ENCODE results near the gene GNB3.
"Not testable (repeated sequence)": the region's sequence is repeated elsewhere in the genome, so short reads cannot be mapped to it uniquely, and the experiment has no call there.

Gene GNB3

GRCh38 chr12:6863033-6863432 is 22.3 kb downstream of the GNB3 start:
- DNase-seq, result no peak

- no peak for DNase-seq
Observed at GRCh38 chr12:6863586-6864321, 23.0 kb downstream of the GNB3 start.

DNA sequence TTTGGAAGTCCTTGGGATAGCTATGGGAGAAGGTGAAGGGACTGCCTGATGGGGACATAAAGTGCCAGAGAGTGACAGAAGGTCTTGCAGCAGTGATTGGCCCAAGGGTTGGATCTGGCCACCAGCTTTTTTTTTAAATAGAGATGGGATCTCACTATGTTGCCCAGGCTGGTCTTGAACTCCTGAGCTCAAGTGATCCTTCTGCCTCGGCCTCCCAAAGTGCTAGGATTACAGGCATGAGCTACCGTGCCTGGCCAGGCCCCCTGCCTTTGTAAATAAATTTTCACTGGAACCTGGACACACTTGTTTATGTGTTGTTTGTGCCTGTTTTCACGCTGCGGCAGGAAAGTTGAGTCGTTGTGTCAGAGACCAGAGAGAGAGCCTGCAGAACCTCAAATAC is 24.6 kb downstream of the GNB3 start:
- DNase-seq, result not testable (repeated sequence)

DNA sequence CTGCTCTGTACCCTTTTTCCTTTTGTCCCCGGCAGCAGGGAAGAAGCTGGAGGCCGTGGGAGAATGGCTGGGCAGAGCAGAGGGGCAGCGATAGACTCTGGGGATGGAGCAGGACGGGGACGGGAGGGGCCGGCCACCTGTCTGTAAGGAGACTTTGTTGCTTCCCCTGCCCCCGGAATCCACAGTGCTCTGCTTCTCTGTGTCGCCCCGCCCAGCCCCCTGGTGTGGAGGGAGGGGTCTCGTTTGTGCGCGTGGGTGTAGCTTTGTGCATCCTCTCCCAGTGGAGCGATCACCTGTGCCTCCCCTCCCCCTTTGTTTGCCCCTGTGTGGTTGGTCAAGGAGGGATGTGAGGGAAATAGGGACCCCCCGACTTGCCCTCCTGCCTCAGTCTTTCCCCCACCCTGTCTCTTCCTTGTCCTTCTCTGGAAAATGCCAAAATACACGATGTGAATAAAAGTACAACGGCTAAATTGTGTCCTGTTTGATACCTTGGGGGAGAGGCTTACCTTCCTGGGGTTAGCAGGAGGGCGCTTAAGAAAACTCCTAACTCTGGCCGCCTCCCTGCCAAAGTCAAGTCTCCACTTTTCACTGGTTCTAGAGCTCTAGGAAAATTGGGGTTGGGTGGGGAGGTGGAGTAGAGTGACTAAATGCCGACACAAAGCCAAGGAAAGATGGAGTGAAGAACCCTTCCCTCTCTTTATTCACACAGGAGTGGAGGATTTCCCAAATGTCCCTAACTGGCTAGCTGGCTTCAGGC is 25.6 kb downstream of the GNB3 start:
- DNase-seq, result no peak

- no peak for DNase-seq
Observed at GRCh38 chr12:6866920-6867412, 26.2 kb downstream of the GNB3 start.

- DNase-seq, result peak; percentile 57 to 82 (median 70)
Observed at GRCh38 chr12:6867413-6868210, 26.9 kb downstream of the GNB3 start, which contains the start of gene TPI1. Gene TPI1, plus strand, starts transcription at chr12:6867531. Its CDS starts 36 bp downstream, at chr12:6867567.

- DNase-seq, result peak in 1 of 5 experiments; percentile 38
Observed at GRCh38 chr12:6868211-6869048, 27.7 kb downstream of the GNB3 start.

DNA sequence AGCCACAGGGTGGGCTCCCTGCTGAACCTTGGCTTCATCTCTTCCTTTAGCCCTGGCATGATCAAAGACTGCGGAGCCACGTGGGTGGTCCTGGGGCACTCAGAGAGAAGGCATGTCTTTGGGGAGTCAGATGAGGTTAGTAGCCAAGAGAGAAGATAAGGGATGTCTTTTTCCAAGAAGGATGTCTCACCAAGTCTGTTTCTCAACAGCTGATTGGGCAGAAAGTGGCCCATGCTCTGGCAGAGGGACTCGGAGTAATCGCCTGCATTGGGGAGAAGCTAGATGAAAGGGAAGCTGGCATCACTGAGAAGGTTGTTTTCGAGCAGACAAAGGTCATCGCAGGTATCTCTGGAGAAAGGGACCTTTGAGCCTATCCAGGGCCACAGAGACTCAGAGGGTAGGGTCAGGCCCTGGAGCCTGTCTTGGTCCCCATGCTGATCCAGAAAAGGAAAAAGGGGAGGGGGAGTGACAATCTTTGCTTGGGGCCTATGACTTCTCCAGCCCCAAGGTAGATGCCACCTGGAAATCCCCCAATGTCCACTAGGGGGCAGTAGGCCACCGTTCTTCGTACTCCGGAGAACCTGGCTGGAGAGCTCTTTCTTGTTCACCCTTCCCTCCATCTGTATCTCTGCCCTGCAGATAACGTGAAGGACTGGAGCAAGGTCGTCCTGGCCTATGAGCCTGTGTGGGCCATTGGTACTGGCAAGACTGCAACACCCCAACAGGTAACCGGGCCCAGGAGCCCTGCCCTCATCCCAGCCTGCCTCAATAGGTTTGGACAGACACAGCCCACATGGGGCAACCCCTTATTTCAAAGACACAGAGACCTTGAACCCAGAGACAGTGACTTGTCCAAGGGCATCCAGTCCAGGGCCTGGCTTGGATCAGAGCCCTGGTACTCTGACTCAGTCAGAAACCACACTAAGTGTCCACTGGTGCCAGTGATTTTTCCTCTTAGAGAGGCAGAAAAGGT is 28.6 kb downstream of the GNB3 start:
- peak; percentile 57 to 82 (median 77) for DNase-seq

GRCh38 chr12:6870304-6870703 is 29.6 kb downstream of the GNB3 start:
- not testable (repeated sequence) for DNase-seq

DNA sequence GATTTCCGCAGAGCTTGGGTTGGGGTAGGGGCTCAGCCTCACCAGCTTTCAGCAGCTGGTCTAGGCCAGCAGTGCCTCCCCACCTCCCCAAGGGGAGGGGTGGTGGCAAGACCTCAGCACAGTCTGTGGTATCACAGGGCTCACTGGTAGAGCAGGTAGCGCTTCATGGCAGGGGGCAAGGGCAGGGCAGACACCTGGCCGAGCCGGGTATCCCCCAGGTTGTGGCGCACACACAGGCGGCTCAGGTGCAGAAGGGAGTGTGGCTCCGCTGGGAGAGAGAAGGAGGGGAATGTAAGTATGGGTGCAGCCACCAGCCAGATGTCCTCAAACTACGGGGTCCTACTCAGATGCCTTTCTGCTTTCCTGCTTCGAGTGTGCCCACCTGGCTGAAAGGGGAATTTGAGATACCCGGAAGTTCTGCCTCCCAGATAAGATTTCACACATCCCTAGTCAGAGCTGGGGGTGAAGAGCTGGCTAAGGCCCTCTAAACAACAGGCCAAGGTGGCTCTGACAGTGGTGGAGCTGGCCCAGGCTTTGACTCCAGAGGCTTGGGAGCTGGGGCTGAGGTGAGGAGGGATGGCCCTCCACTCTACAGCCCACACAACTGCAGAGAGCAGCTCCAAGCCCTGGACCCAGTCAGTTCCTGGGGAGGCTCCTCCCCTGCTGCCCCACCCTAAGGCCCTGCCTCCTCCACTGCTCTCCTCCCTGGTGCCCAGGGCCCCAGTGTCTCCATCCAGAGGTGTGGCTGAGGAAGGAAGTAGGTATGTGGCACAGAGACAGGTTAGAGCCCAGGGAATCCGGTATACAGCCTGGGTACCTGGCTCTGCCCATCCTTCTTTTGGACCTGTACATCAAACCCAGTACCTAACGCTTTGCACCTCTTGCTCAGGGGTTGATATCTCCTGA is 30.6 kb downstream of the GNB3 start:
- peak in 2 of 5 experiments; percentile 25 to 69 for DNase-seq

GRCh38 chr12:6872073-6873048 is 31.6 kb downstream of the GNB3 start:
- DNase-seq, result peak; percentile 69 to 84 (median 77)

DNA sequence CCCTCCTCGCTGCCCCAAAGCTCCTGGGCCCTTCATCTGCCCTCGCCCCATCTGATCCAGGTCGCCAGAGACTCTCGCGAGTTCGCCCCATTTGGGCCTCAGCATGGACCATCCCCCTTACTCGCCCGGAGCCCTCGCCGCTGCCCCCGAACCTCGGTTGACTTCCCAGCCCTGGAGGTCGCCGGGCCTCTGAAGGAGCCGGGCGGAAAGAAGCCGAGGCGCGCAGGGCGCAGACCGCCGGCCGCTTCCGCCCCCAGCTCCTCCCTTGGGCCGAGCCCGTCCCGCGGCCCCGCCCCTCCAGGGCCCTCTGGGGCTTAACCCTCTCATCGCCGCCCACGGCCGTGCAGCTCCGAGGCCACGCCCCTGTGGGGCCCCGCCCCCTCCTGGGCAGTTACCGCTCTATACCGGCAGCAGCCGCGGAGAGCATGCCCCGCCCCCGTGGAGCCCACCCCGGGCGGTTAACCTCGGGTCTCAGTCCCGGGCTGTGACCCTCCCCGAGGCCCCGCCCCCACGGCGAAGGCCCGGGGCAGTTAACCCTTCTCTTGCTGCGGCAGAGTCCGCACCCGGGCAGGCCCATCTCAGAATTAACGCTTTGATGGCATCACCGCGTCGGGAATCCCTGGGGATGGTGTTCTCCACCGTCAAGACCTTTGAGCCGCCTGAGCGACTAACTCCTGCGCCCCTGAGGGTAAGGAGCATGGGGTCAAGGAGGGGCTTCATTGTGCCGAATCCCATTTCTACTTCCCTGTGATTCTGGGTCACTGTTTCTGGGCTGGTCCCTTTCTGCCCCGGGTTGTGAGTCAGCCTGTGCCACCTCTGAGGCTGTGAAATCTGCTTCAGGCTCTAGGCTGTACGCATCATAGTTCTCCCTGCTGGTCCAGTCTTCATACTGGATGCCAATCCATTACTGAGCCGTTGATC is 32.6 kb downstream of the GNB3 start, which contains the start of gene SPSB2:
SPSB2 (minus strand) TSS at position 210 of the 921 bp plus-strand sequence. CDS start 402 bp downstream, outside the sequence.
- DNase-seq, result peak; percentile 97 to 99 (median 99)

- not testable (repeated sequence) for DNase-seq
Observed at GRCh38 chr12:6874015-6874368, 33.3 kb downstream of the GNB3 start.

DNA sequence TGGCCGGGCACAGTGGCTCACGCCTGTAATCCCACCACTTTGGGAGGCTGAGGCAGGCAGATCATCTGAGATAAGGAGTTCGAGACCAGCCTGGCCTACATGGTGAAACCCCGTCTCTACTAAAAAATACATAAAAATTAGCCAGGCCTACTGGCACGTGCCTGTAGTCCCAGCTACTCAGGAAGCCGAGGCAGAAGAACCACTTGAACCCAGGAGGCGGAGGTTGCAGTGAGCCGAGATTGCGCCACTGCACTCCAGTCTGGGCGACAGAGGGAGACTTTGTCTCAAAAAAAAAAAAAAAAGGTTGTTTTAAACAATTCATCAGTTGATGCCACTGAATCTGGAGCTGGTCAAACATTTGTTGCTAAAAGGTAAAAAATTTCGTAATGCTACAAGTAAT is 39.1 kb downstream of the GNB3 start:
- DNase-seq, result not testable (repeated sequence)

- DNase-seq, result no peak
Observed at GRCh38 chr12:6883252-6883651, 42.5 kb downstream of the GNB3 start.

GRCh38 chr12:6883683-6884082 is 43.0 kb downstream of the GNB3 start:
- no peak for DNase-seq

GRCh38 chr12:6884539-6884938 is 43.8 kb downstream of the GNB3 start:
- no peak for DNase-seq

Data from T-helper 2 cell (primary cell).